Activated naive CD4-positive, alpha-beta T cell treated with Interleukin-2 at 50 U/mL for 16 hours (primary cell): Measurements from ENCODE around the gene KRT85.
"Not testable (repeated sequence)": the region's sequence is repeated elsewhere in the genome, so short reads cannot be mapped to it uniquely, and the experiment has no call there.

Experiments
- DNase-seq: peaks from one replicate; pipeline ENCODE4 v3.0.0-alpha.2; 2020

Gene KRT85

GRCh38 chr12:52323001-52323400 is 44.3 kb downstream of the KRT85 start:
- DNase-seq, result no peak

DNA sequence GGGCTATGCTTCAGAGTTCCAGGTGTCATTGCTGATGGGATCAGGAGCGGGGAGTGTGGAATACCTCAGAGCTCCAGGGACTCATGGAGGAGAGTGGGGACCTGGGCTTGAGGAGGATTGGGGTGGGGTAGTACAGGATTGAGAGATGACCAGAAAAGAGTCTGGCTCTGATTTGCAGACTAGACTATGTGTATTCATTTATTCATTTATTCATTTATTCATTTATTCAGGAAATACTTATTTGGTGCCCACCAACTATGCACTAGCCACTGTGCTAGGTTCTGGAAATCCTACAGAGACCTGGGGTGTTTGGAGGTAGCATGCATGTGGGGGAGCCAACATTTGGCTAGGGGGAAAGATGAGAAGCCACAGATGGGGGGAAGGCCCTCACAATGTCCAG is 45.2 kb downstream of the KRT85 start:
- DNase-seq, result no peak

DNA sequence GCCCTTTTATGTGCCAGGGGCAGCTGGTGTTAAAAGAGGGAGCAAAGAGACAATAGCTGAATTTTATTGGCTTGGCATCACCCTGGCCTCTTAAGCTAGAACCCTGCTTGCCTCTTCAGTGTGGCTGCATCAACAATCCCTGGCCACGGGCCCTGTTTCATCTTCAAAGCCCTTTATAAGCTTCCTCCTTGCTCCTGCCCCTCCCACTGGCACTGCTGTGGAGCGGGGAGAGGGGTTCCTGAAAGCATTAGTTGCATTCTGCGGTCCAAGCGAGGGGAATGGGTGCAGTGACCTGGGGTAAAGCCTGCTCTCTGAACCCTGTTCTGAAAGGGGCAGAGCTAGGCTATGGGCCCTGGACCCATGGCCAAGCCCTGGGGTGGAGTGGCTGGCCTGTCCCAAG is 45.9 kb downstream of the KRT85 start:
- DNase-seq, result no peak

DNA sequence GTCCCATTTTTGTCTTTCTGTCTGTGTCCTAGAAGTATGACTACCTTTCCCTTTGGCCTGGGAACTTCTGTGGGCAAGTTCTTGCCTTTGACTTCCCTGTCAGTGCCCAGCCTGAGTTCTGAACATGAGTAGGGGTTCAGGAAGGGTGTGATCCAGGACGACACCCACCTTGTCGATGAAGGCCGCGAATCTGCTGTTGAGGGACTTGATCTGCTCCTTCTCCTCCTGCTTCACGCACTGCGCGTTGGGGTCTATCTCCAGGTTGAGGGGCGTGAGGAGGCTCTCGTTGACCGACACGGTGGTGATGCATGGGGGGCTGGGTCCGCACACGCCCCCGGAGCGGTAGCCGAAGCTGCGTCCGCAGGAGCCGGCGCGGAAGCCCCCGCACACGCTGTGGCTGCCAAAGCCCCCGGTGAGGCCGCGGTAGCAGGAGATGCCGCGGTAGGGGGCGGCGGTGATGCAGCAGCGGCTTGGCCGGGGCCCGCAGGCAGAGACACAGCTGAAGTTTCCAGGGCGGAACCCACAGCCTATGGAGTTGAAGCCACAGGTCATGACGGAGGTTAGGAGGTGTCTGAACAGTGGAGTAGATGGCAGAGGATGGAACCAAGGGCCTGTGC is 46.4 kb downstream of the KRT85 start, which contains the start of gene KRT83:
TSS of gene KRT83 (minus strand) at position 615 of the 617 bp plus-strand sequence. CDS start at position 552, 63 bp downstream.
- DNase-seq, result no peak

- DNase-seq, result no peak
Measured at GRCh38 chr12:52319097-52319496, 48.2 kb downstream of the KRT85 start.

DNA sequence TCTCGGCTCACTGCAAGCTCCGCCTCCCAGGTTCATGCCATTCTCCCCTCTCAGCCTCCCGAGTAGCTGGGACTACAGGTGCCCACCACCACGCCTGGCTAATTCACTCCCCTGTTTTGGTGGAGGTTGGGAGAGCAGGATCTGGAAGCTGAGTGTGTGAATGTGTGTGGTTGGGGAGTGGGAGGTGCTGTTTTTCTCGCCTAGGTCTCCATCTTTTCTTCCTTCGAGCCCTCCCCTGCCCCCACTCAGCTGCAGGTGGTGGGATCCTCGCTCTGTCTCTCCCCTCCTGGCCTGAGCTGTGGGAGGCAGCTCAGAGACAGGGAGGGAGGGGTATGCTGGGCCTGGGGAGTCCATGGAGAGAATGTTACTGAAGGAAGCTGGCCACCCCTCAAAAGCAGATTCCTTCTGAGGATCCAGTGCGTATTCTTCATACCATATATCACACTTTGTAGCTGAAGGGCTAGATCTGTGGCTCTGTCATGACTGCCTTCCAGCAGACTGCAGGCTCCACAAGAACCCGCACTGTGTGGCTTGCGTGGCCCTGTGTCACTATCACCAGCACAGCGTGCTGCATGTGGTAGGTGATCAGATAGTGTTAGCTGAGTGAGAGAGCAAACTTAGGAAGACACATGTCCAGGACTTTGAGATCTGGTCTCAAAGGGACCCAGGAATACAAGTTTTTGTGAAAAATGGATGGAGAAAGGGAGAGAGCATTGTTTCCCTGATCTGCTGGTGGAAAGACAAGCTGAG is 48.9 kb downstream of the KRT85 start:
- no peak for DNase-seq

- DNase-seq, result no peak
Measured at GRCh38 chr12:52317468-52318052, 49.7 kb downstream of the KRT85 start.

DNA sequence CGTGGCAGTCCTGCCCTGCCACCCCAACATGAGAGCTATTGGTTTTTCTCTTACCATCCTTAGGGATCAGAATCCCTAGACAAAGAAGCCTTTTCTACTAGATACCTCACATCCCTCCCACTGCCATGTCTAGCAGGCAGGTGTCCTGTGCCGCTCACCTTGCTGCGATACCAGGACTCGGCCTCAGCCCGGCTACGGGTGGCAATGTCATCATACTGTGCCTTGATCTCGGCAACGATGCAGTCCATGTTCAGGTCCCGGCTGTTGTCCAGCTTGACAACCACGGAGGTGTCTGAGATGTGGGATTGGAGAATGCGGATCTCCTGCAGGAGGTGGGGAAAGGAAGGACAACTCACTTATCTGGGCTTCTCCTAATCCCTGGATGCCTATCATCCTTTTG is 50.6 kb downstream of the KRT85 start:
- no peak for DNase-seq

DNA sequence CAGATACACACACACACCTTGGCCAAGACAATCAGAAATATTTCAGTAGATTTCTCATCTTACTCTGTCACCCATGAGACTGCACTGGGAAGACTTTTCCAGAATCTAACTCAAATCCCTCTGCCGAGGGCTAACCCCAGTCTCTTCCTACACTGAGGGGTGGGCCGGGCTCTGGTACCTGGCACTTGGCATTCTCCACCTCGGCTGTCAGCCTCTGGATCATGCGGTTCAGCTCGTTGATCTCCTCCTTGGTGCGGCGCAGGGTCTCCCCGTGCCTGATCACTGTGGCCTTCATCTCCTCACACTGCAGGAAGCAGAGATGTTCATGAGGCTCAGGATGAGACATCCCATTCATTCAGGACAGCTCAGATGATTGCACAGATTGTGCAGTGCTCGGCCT is 51.0 kb downstream of the KRT85 start:
- DNase-seq, result no peak

DNA sequence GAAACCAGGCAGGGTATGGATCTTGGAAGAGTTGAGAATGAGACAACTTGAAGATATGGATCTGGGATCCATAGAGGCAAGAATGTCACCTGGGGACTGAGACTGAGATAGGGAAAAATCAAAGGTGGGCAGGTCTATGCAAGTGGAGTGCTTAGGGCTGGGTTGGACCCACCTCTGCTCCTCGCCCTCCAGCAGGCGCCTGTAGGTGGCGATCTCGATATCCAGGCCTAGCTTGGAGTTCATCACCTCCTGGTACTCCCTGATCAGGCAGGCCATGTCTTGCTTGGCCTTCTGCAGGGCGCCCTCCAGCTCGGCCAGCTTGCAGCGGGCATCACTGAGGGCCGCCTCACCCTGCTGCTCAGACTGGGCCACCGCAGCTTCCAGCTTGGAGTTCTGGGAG is 51.6 kb downstream of the KRT85 start:
- DNase-seq, result not testable (repeated sequence)

DNA sequence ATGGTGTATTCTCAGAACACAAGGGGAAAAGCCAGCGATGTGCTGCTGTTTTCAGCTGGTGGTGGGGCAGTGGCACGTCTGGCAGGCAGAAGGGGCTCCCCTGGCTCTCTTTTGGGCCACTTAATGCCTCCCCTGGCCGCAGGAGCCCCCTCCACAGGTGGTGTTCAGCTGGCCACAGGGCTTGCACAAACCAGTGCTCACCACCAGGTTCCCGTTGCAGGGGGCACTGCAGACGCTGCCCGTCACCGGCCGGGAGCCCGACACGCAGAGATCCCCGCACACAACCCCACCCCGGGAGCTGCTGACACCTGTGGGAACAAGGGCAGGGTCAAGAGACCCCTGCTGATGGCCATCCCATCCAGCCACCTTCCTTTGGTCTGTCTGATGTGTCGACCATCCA is 52.8 kb downstream of the KRT85 start:
- DNase-seq, result no peak

GRCh38 chr12:52313926-52314325 is 53.4 kb downstream of the KRT85 start:
- no peak for DNase-seq

DNA sequence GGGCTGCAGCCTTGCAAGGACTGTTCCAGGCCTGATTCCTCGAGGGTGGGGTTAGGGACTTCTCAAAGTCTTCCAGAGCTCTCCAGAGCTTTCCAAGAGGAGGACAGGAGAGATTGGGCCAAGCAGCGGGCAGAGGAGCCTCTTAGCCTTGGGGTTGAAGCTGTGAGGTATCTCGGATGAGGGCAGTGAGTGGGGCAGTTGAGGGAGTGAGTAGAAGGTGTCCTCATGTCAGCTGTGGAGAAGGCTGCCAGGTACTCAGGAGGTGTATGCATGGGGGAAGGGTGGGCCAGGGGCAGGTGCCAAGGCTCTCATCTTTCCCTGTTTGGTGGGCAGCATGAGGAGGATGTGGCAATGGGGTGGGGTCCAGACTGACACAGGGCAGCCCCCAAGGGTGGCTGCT is 53.8 kb downstream of the KRT85 start:
- DNase-seq, result no peak

DNA sequence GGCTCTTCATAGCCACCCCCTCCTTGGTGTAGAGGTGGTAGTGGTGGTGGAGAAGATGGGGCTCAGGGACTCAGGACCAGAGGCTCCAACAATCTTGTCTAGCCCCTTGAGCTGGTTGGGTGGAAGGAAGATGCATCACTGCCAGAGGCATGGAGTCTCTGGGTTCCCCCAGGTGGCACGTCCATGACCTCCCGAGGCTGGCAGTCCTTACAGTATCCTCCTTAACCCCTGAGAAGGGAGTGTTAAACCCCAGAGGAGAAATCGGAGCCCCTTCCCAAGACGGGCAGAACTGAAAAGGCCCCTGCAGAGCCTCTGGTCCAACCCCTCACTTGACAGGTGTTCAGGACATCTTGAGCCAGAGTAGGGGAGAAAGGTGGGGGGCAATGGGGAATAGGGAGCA is 55.2 kb downstream of the KRT85 start:
- no peak for DNase-seq

GRCh38 chr12:52311285-52311648 is 56.0 kb downstream of the KRT85 start:
- DNase-seq, result no peak

DNA sequence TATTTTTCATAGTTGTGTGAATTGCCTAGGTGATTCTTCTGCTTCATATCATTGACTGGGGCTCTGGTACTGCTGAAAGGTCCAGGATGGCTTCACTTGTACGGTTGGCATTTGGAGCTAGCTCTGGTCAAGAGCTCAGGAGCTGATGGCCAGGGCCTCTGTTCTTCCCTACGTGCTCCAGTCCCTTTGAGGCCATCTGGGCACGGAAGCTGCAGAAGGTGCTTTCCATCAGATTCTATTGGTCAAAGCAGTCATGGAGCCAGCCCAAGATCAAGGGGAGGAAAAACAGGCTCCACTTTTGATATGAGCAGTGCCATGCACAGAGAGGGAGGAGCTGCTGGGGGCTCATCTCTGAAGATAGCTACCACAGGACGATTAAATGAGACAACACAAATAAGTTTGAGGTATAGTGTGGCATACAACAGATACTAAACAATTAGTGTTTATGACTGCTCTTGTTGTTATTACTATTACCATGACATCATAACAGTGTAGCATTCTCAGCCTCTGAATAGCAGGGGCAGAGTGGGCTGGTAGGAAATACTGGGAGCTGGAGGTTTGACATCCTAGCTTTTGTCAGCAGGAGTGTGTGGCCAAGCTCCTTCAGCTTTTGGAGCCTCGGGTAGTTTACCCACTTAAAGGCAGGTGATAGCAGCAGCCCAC is 56.5 kb downstream of the KRT85 start:
- DNase-seq, result no peak
